AG09319 (cell line): ENCODE data around the gene GAL3ST2.
"Not testable (repeated sequence)": the region's sequence is repeated elsewhere in the genome, so short reads cannot be mapped to it uniquely, and the experiment has no call there.

Experiments used
- DNase-seq: peaks from one replicate; pipeline ENCODE4 v3.0.0-alpha.2; 2010; ENCODE audit warnings: low read depth; ENCODE audit errors: extremely low read depth
- TF ChIP-seq, protein P1 (sequence below): IDR thresholded peaks from 2 replicates; pipeline ENCODE4 v1.5.1; 2011; ENCODE audit warnings: low read depth, mild to moderate bottlenecking, inconsistent platforms, low read length, moderate library complexity

GAL3ST2 gene

DNA sequence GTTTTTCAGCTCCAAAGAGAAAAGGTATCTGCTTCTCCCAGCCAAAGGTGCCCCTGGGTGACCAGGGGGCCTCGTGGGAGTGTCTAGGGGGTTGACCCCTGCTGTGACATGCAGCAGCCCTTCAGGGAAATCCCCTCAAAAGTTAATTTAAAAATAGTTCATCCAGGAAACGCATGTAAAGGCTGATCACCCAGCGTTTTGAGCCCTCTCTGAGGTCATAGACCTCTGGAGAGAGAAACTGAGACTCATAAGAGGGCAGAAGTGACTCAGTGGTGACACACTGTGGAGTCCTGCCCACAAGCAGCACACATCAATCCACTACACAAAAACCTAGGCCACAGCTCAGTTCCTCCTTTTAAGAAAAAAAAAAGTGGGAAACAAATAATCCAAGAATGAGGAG, 11.9 kb downstream of the GAL3ST2 start:
- no peak for DNase-seq

DNA sequence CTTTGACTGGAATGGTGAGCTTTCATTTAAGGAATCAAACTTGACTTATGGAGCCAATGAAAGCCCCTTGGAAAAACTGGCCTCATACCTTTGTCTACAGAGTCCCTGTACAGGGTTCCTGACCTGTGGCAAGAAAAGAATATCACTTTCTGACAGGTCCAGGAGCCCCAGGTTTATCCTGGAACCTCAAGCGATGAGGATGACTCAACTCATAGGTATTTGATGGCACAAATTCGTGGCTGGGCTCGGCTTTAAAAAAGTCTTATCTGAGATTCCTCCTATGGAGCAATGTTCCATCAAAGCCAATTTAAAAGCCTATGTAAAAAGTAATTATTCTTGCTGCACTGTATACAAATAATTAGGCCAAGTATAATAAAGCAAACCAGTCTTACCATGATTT, 14.8 kb downstream of the GAL3ST2 start:
- DNase-seq = not testable (repeated sequence)

More for the DNA sequence above, 11.9 kb downstream of the GAL3ST2 start:
- TF ChIP-seq, protein P1, sequence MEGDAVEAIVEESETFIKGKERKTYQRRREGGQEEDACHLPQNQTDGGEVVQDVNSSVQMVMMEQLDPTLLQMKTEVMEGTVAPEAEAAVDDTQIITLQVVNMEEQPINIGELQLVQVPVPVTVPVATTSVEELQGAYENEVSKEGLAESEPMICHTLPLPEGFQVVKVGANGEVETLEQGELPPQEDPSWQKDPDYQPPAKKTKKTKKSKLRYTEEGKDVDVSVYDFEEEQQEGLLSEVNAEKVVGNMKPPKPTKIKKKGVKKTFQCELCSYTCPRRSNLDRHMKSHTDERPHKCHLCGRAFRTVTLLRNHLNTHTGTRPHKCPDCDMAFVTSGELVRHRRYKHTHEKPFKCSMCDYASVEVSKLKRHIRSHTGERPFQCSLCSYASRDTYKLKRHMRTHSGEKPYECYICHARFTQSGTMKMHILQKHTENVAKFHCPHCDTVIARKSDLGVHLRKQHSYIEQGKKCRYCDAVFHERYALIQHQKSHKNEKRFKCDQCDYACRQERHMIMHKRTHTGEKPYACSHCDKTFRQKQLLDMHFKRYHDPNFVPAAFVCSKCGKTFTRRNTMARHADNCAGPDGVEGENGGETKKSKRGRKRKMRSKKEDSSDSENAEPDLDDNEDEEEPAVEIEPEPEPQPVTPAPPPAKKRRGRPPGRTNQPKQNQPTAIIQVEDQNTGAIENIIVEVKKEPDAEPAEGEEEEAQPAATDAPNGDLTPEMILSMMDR = no peak

DNA sequence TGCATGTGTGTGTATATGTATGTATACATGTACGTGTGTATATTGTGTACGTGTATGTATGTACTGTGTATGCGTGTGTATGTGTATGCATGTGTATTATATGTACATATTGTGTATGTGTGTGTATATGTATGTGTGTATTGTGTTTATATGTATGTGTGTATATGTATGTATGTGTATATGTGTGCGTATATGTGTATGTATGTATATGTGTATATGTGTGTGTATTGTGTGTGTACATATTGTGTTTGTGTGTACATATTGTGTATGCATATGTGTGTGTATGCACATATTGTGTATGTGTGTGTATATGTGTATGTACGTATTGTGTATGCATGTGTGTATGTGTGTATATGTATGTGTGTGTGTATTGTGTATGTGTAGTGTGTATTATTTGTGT, 16.8 kb downstream of the GAL3ST2 start:
- TF ChIP-seq, protein P1 = no peak
- no peak for DNase-seq

DNA sequence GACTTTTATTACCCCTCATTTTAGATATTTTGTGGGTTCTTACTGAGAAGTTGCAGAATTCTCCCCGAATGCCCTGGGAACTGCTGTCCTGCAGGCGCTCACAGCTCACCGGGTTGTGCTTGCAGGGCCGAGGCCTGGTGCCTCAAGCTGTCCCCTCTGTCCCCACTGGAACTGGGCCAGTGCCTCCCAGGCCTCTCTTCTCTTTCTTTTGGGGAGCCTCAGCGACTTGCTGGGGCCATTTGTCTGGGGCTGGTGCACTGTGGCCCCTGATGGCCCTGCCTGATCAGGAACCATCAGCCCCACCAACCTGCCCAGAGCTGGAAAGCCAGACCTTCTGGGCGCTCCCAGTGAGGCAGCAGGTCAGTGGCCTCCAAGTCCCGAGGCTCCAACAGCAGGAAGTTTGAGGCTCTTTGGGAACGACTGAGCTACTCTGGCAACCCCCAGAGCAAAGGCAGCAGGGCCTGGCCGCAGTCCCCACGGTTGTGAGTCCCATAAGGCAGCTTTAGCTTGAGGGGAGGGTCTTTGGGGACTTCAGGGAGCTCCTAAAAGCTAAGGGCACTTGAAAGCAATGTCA, 17.7 kb downstream of the GAL3ST2 start:
- TF ChIP-seq, protein P1 = no peak
- no peak for DNase-seq

DNA sequence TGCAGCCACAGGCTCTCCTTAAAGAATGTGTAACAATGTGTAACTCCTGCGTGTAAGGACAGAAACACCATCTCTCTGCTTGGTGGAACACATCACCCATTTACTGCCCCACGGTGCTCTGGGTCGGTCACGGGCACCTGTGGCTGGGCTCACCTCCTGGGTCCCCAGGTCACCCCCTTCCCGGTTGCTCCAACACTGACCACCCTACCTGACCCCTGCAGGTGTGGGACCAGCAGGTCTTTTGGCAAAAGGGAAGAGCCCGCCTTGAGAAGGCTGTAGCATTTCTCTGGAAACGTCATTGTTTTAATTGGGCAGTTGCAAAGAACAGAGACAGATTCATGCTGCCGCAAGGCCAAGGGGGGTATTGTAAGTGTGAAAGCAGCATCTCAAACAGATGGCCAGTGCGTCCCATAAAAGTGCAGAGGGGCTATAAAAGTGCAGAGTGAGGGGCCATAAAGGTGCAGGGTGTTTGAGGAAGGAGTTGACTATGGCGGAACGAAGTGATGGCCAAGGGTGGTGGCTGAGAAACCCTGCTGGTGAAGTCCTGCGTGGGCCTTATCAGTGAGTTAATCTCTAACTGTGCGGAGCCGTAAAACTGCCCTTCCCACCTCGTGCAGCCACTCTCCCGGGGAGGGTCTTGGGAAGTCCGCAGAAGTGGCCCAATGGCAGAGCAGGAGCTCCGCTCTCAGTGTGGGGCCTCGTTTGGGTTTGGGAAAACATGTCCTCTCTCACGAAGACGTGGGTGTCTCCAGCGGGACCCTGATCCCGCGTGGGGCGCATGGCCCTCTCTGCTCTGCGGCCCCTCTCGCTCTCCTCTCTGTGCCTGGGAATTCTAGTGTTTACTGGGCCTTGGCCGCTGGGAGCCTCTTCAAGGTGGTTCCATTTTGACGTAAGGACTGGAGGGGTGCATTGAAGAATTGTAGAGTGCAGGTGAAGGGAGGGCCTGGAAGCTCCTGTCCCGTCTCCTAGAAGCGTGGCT, 18.7 kb downstream of the GAL3ST2 start:
- TF ChIP-seq, protein P1 = no peak
- no peak for DNase-seq

DNA sequence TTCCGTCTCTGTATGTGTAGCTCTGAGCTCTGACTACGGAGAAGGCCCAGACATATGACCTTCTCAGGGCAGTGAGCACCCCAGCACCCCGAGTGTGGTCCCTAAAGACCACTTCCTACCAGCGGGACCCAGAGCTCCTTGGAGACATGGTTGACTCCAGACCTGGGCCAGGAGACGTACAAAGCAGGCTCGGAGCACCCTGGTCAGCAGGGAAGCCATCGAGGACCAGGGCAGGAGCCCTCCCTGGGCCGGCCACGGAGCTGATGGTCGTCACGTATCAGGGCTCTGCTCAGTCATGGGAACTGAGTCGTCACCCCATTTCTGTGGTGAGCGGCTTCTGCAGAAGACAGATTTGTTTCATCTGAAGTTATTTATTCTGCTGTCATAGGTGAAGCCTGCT, 19.6 kb downstream of the GAL3ST2 start:
- TF ChIP-seq, protein P1 = no peak
- DNase-seq = no peak

DNA sequence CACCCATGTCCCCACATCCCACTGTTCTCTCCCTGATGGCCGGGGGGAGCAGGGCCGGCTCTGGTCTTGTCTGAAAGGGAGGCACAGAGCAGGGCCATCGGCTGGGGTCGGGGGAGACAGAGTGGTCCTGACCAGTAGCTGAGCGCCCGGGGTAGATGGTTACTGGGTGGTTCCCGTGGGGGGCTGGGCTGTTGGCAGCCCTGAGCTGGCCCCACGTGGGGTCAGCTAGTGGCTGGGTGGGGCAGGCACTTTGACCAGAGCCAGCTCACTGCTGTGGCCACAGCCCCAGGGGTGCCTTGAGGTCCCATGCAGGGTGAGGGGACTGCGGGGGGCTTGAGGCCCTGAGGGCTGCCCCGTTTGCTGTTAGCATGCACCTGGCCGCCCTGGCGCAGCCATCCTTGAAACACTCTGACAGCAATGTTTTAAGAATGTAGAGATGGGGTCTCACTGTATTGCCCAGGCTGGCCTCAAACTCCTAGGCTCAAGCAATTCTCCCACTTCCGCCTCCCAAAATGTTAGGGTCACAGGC, 20.1 kb downstream of the GAL3ST2 start:
- TF ChIP-seq, protein P1 = no peak

More for the DNA sequence above, 20.1 kb downstream of the GAL3ST2 start:
- DNase-seq = no peak
